ENCODE measurements around the gene CCDC13.

CCDC13 gene

GRCh38 chr3:42809202-42809601 is 36.1 kb upstream of the CCDC13 start, which contains the start of gene ACKR2:
ACKR2 (plus strand) TSS chr3:42809445; CDS start chr3:42864503, 55,058 bp downstream.
- Histone ChIP-seq H3K27me3 (ENCODE audit: control insufficient read depth in 5 of 5, insufficient read depth in 4 of 5, low read length in 5 of 5) (no peaks in the 10 kb centered on the region), H3K27ac (ENCODE audit: low read depth, low read length) (no peak within 1 kb of the TSS), H3K4me1 (ENCODE audit: control insufficient read depth in 5 of 5, insufficient read depth in 5 of 5, low read length in 5 of 5) (peaks cover 4 to 9% (median 8%) of the 10 kb centered on the region in 5 donors), H3K4me3 (ENCODE audit: low read depth in 1 of 5, low read length in 5 of 5) (no peak within 1 kb of the TSS), H3K9me3 (ENCODE audit: control insufficient read depth in 5 of 5, low read length in 5 of 5) (no peaks in the 10 kb centered on the region), H3K9ac (ENCODE audit: low read length in 5 of 5) (no peak within 1 kb of the TSS), H3K36me3 (ENCODE audit: control insufficient read depth in 5 of 5, insufficient read depth in 5 of 5, low read length in 5 of 5) (no peaks in the 10 kb centered on the region)

GRCh38 chr3:42807929-42808328 is 34.9 kb upstream of the CCDC13 start:
- Histone ChIP-seq H3K9me3 (ENCODE audit: control insufficient read depth in 5 of 5, low read length in 5 of 5) (no peaks in the 10 kb centered on the region), H3K9ac (ENCODE audit: low read length in 5 of 5) (no peak overlapping the region), H3K4me3 (ENCODE audit: low read depth in 1 of 5, low read length in 5 of 5) (no peak overlapping the region), H3K4me1 (ENCODE audit: control insufficient read depth in 5 of 5, insufficient read depth in 5 of 5, low read length in 5 of 5) (peaks cover 9 to 20% (median 17%) of the 10 kb centered on the region in 5 donors), H3K27ac (ENCODE audit: low read depth, low read length) (no peak overlapping the region), H3K27me3 (ENCODE audit: control insufficient read depth in 5 of 5, insufficient read depth in 4 of 5, low read length in 5 of 5) (no peaks in the 10 kb centered on the region), H3K36me3 (ENCODE audit: control insufficient read depth in 5 of 5, insufficient read depth in 5 of 5, low read length in 5 of 5) (no peaks in the 10 kb centered on the region)

DNA sequence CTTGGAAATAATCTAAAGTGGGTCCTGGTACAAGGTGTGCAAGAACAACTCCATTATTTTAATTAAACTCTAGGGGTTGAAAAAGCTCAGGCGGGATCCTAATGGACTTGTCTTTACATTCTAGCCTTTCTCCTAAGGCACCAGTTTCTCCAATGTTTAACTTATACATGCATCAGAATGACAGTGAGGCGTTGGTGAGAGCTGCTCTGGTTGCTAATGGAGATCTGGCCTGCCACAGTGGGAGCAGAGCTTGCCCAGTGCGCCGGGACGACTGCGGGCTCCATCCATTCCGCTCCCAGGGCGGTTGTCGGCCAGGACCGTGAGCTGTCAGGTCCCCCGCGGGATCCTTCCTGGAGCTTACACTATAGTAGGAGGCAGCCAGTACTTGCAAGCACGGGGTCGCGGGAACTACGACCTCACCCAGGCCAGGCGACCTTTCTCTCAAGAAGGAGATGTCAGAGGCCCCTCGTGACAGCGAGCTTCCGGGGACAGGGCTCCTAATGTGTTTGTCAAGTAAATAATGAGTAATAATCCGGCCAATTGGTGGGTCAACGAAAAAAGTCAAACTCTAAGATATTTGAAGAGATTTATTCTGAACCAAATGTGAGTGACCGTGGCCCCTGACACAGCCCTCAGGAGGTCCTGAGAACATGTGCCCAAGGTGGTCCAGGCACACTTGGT is 32.2 kb upstream of the CCDC13 start:
- H3K4me1 ChIP-seq (ENCODE audit: control insufficient read depth in 5 of 5, insufficient read depth in 5 of 5, low read length in 5 of 5): peaks cover 9 to 38% (median 29%) of the 10 kb centered on the region in 5 donors
- no peaks in the 10 kb centered on the region for H3K36me3 ChIP-seq (ENCODE audit: control insufficient read depth in 5 of 5, insufficient read depth in 5 of 5, low read length in 5 of 5)
- no peaks in the 10 kb centered on the region for H3K9me3 ChIP-seq (ENCODE audit: control insufficient read depth in 5 of 5, low read length in 5 of 5)
- H3K9ac ChIP-seq (ENCODE audit: low read length in 5 of 5): peak overlapping the region in 4 of 5 donors; percentile 80 to 96 (median 89)
- peak overlapping the region; percentile 72 to 98 (median 93) for H3K4me3 ChIP-seq (ENCODE audit: low read depth in 1 of 5, low read length in 5 of 5)
- H3K27me3 ChIP-seq (ENCODE audit: control insufficient read depth in 5 of 5, insufficient read depth in 4 of 5, low read length in 5 of 5): no peaks in the 10 kb centered on the region
- H3K27ac ChIP-seq (ENCODE audit: low read depth, low read length): peak overlapping the region; percentile 95

- H3K4me1 ChIP-seq (ENCODE audit: control insufficient read depth in 5 of 5, insufficient read depth in 5 of 5, low read length in 5 of 5): peaks cover 9 to 43% (median 29%) of the 10 kb centered on the region in 5 donors
- H3K27me3 ChIP-seq (ENCODE audit: control insufficient read depth in 5 of 5, insufficient read depth in 4 of 5, low read length in 5 of 5): no peaks in the 10 kb centered on the region
- peak overlapping the region; percentile 72 to 98 (median 93) for H3K4me3 ChIP-seq (ENCODE audit: low read depth in 1 of 5, low read length in 5 of 5)
- peak overlapping the region; percentile 95 for H3K27ac ChIP-seq (ENCODE audit: low read depth, low read length)
- peak overlapping the region; percentile 63 to 96 (median 87) for H3K9ac ChIP-seq (ENCODE audit: low read length in 5 of 5)
- H3K9me3 ChIP-seq (ENCODE audit: control insufficient read depth in 5 of 5, low read length in 5 of 5): no peaks in the 10 kb centered on the region
- no peaks in the 10 kb centered on the region for H3K36me3 ChIP-seq (ENCODE audit: control insufficient read depth in 5 of 5, insufficient read depth in 5 of 5, low read length in 5 of 5)
These were observed 31.7 kb upstream of the CCDC13 start for GRCh38 chr3:42804831-42805132.

DNA sequence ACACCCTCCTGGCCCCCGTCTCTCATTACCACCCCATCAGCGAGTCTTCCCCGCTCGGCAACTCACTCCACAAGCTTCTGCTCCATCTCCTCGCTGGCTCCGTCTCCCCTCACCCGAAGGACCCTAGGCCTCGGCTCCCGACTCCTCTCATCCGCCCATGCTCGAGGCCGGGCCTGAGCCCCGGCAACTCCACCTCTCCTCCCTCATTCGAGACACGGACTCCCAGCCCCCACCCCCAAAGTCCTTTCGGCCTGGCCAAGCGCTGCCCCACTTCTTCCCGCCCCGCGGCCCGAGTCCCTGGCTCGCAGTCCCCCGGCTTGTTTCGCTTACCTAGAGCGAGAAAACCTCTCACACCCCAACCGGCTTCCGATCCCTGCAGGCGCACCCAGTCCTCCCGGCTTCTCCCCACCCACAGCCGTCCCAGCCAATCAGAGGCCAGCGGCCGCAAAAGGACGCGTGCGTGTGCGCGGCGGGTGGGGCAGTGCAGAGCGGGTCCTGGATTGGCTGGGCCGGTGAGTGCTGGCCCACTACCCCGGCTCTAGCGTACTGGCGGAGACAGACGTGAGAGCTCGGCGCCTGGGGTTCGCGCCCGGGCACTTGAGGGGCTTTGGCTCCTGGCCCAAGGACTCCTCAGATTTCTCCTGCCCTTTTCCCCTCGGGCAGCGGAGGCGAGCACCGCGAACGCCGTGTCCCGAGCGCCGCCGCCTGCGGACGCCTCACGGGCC is 31.2 kb upstream of the CCDC13 start, which contains the start of gene HIGD1A:
HIGD1A (minus strand) TSS at position 385 of the 725 bp plus-strand sequence. CDS start 10,237 bp downstream, outside the sequence.
- peak within 1 kb of the TSS; percentile 95 for H3K27ac ChIP-seq (ENCODE audit: low read depth, low read length)
- H3K4me1 ChIP-seq (ENCODE audit: control insufficient read depth in 5 of 5, insufficient read depth in 5 of 5, low read length in 5 of 5): peaks cover 9 to 43% (median 29%) of the 10 kb centered on the region in 5 donors
- no peaks in the 10 kb centered on the region for H3K27me3 ChIP-seq (ENCODE audit: control insufficient read depth in 5 of 5, insufficient read depth in 4 of 5, low read length in 5 of 5)

GRCh38 chr3:42803414-42804105 is 30.5 kb upstream of the CCDC13 start:
- Histone ChIP-seq H3K27me3 (ENCODE audit: control insufficient read depth in 5 of 5, insufficient read depth in 4 of 5, low read length in 5 of 5) (no peaks in the 10 kb centered on the region), H3K4me1 (ENCODE audit: control insufficient read depth in 5 of 5, insufficient read depth in 5 of 5, low read length in 5 of 5) (peaks cover 9 to 43% (median 29%) of the 10 kb centered on the region in 5 donors), H3K27ac (ENCODE audit: low read depth, low read length) (peak overlapping the region; percentile 95), H3K9me3 (ENCODE audit: control insufficient read depth in 5 of 5, low read length in 5 of 5) (no peaks in the 10 kb centered on the region), H3K9ac (ENCODE audit: low read length in 5 of 5) (peak overlapping the region; percentile 93 to 98 (median 96)), H3K36me3 (ENCODE audit: control insufficient read depth in 5 of 5, insufficient read depth in 5 of 5, low read length in 5 of 5) (no peaks in the 10 kb centered on the region), H3K4me3 (ENCODE audit: low read depth in 1 of 5, low read length in 5 of 5) (peak overlapping the region; percentile 91 to 98 (median 97))

More for the DNA sequence above, 31.2 kb upstream of the CCDC13 start, which contains the start of gene HIGD1A:
- Histone ChIP-seq H3K9ac (ENCODE audit: low read length in 5 of 5) (peak within 1 kb of the TSS; percentile 93 to 98 (median 96)), H3K36me3 (ENCODE audit: control insufficient read depth in 5 of 5, insufficient read depth in 5 of 5, low read length in 5 of 5) (no peaks in the 10 kb centered on the region), H3K4me3 (ENCODE audit: low read depth in 1 of 5, low read length in 5 of 5) (peak within 1 kb of the TSS; percentile 91 to 98 (median 97)), H3K9me3 (ENCODE audit: control insufficient read depth in 5 of 5, low read length in 5 of 5) (no peaks in the 10 kb centered on the region)

DNA sequence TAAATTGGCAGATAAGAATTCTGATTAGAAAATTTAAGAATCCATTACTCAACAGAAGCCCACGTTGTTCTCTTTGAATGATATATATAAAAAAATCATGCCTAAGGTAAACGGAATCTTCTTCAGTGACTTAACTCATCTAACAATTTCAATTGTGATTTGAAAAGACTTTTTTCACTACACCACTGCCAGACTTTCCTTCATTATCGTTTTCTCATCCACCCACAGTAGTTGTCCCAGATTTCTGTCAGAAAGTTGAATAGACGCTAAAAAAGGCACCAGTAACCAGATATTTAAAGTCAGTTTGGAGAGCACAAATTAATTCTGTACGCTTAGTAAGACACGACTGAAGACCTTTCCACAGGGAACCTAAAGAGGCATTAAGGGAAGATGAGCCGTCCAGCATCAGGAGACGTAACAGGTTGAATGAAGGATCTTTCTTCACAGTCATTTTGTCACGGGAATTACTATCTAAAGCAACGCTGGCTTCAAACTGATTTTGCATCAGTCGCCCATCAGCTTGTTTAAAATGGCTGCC is 29.9 kb upstream of the CCDC13 start:
- peaks cover 9 to 43% (median 29%) of the 10 kb centered on the region in 5 donors for H3K4me1 ChIP-seq (ENCODE audit: control insufficient read depth in 5 of 5, insufficient read depth in 5 of 5, low read length in 5 of 5)
- H3K9ac ChIP-seq (ENCODE audit: low read length in 5 of 5): peak overlapping the region in 4 of 5 donors; percentile 96 to 98 (median 97)
- no peaks in the 10 kb centered on the region for H3K36me3 ChIP-seq (ENCODE audit: control insufficient read depth in 5 of 5, insufficient read depth in 5 of 5, low read length in 5 of 5)
- no peaks in the 10 kb centered on the region for H3K9me3 ChIP-seq (ENCODE audit: control insufficient read depth in 5 of 5, low read length in 5 of 5)
- H3K27me3 ChIP-seq (ENCODE audit: control insufficient read depth in 5 of 5, insufficient read depth in 4 of 5, low read length in 5 of 5): no peaks in the 10 kb centered on the region
- H3K4me3 ChIP-seq (ENCODE audit: low read depth in 1 of 5, low read length in 5 of 5): peak overlapping the region; percentile 91 to 98 (median 97)
- H3K27ac ChIP-seq (ENCODE audit: low read depth, low read length): peak overlapping the region; percentile 95

- Histone ChIP-seq H3K27me3 (ENCODE audit: control insufficient read depth in 5 of 5, insufficient read depth in 4 of 5, low read length in 5 of 5) (no peaks in the 10 kb centered on the region), H3K9ac (ENCODE audit: low read length in 5 of 5) (no peak overlapping the region), H3K9me3 (ENCODE audit: control insufficient read depth in 5 of 5, low read length in 5 of 5) (no peaks in the 10 kb centered on the region), H3K4me1 (ENCODE audit: control insufficient read depth in 5 of 5, insufficient read depth in 5 of 5, low read length in 5 of 5) (peaks cover 9 to 43% (median 29%) of the 10 kb centered on the region in 5 donors), H3K36me3 (ENCODE audit: control insufficient read depth in 5 of 5, insufficient read depth in 5 of 5, low read length in 5 of 5) (no peaks in the 10 kb centered on the region), H3K27ac (ENCODE audit: low read depth, low read length) (no peak overlapping the region), H3K4me3 (ENCODE audit: low read depth in 1 of 5, low read length in 5 of 5) (no peak overlapping the region)
These were observed 28.7 kb upstream of the CCDC13 start for GRCh38 chr3:42801784-42802183.

DNA sequence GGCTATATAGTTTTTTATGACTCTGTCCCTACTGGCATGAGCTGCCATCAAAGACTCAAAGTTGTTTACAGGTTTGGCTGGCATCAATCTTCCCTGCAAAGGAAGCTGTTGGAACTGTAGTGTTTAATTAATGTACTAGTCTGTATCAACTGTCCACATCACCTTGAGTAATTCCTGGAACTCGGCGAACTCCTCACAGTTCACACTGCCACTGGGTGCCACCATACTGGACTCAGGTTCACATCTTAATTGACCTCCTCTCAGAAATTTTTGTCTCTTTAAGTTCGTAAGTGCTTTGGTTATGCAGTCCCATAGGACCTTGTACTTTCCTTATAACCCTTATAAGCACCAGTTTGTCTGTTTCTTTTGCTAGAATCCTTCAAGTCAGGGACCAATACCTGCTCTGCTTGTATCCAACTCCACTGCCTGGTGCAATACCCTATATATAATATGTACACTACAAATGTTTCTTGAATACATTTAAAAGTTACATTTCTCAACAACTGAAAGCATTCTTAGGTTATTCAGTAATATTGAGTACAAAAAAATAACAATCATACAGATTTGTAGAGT is 28.1 kb upstream of the CCDC13 start:
- Histone ChIP-seq H3K4me1 (ENCODE audit: control insufficient read depth in 5 of 5, insufficient read depth in 5 of 5, low read length in 5 of 5) (peaks cover 9 to 43% (median 29%) of the 10 kb centered on the region in 5 donors), H3K27me3 (ENCODE audit: control insufficient read depth in 5 of 5, insufficient read depth in 4 of 5, low read length in 5 of 5) (no peaks in the 10 kb centered on the region), H3K36me3 (ENCODE audit: control insufficient read depth in 5 of 5, insufficient read depth in 5 of 5, low read length in 5 of 5) (no peaks in the 10 kb centered on the region), H3K9ac (ENCODE audit: low read length in 5 of 5) (no peak overlapping the region), H3K27ac (ENCODE audit: low read depth, low read length) (no peak overlapping the region), H3K9me3 (ENCODE audit: control insufficient read depth in 5 of 5, low read length in 5 of 5) (no peaks in the 10 kb centered on the region), H3K4me3 (ENCODE audit: low read depth in 1 of 5, low read length in 5 of 5) (no peak overlapping the region)
